Measurements from ENCODE around the gene MYL5.
A peak's percentile ranks its signal among the peaks of the same experiment; 100 is the strongest.
"Not testable (repeated sequence)": the region's sequence is repeated elsewhere in the genome, so short reads cannot be mapped to it uniquely, and the experiment has no call there.

The MYL5 gene

DNA sequence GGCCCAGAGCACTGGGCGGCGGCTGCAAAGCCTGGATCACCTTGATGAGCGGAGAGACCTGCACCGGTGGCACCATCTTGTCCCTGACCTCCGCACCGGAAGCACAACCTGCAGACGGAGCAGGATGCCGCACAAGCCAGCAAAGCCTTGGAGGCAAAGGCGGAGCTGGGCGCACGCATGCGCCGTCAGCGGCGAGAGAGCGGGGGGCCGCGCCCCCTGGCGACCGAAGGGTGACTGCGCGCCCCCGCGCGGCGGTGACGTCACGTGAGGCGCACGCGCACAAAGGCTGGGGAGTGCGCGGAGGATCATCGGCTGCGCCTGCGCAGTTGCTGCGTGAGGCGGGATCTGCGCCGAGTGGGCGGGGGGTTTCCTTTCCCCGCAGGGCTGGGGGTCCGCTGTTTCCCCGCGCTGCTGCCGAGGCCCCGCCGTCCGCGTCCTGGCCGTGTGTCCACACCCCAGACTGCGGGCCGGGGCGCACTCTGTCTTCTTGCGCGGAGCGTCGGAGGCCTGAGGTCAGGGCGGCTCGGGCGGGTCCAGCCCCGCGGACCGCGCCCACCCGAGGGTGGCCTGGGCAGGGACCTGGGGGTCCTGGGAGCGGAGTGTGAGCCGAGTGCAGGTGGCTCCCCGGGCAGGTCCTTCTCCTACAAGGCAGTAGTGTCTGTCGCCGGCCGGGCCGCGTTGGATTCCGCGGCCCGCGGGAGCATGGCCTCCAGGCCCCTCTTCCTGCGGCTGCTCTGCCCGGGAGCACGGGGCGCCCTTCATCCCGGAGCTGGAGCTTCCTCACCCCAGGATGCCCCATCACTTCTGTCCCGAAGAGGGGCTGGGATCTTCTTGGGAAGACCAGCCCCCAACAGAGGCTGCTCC is at the start of gene MYL5, which contains the start of gene ATP5ME:
Gene MYL5, plus strand, starts transcription at position 371 of the 864 bp plus-strand sequence. CDS start 3,485 bp downstream, outside the sequence.
Gene ATP5ME, minus strand, starts transcription at position 105 of the 864 bp plus-strand sequence. Its CDS starts 29 bp downstream, at position 76.
- DNase-seq (ENCODE audit: low spot score) = peak; percentile 97

DNA sequence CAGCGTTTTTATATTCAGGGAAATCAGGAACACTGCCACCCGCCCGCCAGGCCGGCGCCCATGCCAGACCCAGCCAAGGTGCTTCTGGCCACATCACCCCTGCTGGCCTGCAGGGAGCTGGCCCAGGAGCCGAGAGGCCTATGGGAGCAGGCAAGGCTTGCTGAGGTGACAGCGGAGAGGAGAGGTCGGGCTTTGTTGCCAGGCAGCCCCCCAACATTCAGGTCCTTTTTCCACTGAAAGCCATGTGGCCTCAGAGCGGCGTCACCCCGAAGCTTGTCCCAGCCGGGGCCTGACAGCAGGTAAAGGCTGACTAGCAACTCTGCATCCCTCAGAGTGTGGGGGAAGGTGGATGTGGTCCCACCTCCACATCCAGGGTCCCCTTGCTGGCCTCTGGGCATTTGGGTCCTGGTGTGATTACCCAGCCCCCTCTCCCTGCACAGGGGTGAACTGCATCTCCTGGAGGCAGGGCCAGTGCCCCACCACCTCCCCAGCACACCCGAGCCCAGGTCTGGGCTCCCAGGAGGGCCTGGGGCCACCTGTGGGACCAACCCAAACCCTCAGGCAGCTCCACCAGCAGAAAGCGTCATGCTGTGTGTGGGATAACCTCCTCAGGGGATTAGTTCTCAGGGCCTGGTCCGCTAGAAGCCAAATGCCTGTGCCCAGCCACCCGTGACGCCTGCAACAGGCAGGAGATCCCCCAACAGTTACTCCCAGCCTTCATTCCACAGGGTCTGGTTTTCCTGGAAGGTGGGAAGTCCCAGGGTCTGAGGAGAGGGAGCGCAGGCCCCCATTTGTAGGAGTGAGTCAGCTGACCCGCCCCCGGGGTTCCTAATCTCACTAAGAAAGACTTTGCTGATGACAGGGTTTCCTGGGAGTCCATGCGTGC is 49.4 kb upstream of the MYL5 start, which contains the start of gene PDE6B:
Gene PDE6B, plus strand, starts transcription at position 869 of the 886 bp plus-strand sequence. CDS start 54 bp downstream, outside the sequence.
- DNase-seq (ENCODE audit: low spot score) = no peak

DNA sequence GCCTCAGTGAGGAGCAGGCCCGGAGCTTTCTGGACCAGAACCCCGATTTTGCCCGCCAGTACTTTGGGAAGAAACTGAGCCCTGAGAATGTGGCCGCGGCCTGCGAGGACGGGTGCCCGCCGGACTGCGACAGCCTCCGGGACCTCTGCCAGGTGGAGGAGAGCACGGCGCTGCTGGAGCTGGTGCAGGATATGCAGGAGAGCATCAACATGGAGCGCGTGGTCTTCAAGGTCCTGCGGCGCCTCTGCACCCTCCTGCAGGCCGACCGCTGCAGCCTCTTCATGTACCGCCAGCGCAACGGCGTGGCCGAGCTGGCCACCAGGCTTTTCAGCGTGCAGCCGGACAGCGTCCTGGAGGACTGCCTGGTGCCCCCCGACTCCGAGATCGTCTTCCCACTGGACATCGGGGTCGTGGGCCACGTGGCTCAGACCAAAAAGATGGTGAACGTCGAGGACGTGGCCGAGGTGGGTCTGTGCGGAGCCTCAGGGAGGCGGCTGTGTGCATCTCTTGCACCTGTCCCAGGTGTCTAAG is 48.6 kb upstream of the MYL5 start:
- DNase-seq (ENCODE audit: low spot score) = no peak

DNA sequence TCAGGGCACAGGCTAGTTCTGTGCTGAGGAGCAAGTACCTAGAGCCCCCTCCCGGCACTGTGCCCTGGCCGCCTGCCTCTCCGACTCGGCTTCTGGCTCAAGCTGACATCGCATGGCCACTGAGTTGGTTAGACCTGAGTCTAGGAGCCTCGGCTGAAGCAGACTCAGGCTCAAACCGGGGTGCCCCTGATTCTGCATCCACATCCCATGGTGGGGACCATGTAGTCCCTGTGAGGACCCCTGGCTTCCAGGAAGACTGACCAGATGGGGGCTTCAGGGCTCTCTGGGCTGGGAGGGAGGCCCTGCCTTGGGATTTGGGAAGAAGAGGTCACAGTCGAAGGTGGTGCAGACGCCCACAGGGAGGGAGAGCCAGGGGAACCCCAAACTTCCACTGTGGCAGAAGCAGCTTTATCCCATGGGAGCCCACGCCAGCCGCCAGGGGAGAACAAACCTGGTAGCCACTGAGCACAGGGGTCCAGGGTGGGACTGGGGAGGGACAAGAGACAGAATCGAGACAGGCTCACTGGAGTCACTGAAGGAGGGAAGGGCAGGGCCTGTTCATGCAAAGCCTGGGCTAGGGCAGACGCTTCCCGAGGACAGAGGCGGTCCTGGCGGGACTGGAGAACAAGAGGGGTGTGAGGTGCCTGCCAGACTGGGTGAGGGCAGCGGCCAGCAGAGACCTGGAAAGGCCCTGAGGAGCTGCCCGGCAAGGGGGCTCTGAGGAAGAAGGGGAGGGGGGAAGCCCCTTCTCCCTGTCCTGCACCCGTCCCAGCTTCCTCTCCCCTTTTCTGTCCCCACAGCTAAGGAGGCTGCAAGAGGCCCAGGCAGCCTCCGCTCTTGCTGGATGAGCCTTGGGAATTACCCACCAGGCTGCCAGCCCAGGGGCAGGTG is 47.9 kb upstream of the MYL5 start:
- DNase-seq (ENCODE audit: low spot score) = no peak

- DNase-seq (ENCODE audit: low spot score) = no peak
These were observed 46.8 kb upstream of the MYL5 start for GRCh38 chr4:627347-628125.

DNA sequence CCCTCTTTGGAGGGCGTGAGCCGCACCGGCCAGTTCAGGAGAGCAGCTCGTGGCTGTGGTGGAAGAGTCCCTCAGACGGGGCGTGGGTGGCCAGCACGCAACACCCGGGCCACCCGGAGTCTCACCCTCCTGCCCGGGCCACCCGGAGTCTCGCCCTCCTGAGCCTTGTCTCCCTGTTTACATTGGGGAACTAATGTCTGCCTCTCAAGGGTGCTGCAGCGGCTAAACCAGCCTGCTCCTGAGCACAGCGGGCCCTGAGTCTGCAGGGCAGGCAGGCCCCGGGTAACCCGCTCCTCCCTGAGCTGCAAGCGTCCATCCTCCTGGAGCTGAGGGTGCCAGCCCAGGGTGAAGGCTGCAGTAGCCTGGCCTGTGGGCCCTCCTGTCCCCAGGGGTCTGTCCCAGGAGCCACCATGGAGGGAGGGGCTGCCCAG is 46.0 kb upstream of the MYL5 start:
- DNase-seq (ENCODE audit: low spot score) = no peak

DNA sequence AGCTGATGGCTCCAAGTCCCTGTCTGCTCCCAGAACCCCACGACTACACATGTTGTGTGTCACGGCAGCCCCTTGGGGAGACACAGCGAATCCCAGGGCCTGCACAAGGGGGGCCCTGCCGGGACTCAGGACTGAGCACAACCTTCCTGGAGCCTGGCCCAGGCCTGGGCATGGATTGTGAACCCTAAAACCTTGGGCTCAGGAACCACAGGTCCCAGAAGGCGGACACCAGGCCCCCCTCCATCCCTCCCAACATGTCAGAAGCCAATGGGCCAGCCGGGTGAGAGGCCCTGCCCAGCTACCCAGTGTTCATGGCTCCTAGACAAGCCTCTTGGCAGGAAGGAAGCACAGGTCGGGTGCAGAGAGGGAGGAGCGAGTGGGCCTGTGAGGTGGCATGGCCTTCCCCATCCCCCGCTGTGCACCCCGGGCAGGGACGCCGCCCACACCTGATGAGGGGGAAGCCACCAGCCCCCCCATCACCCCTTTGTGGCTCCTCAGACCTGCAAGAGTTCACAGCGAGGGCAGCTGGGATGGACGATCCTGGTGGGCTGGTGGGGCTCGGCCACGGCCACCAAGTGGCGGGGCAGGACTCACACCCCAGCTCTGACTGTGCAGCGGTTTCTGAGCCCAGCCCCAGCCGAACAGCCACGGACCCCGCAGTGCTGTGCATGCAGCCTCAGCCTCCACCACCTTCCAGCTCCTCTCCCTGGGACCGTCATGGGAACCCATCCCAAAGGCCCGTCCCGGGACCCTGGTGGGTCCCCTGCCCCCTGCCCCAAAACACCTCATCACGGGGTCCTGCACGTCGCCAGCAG is 45.3 kb upstream of the MYL5 start:
- no peak for DNase-seq (ENCODE audit: low spot score)

GRCh38 chr4:629636-629914 is 44.8 kb upstream of the MYL5 start:
- no peak for DNase-seq (ENCODE audit: low spot score)

GRCh38 chr4:629915-630641 is 44.3 kb upstream of the MYL5 start:
- no peak for DNase-seq (ENCODE audit: low spot score)

DNA sequence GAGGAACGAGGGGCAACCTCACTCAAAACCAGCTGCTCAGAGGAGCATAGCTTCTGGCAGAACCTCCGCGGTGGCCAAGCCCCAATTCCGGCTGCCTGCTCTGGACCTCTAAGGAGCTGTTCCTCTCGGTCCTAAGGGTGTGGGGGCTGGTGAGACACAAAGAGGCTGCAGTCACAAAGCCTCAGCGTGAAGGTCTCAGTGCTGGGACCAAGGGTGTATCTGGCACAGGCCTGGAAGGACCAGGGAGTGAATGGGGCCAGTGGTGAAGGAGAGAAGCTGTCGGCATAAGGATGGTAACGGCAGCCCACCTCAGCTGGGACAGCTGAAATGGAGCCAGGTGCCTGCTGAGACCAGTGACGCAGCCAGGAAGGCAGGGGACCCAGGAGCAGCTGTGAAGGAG is 43.7 kb upstream of the MYL5 start:
- DNase-seq (ENCODE audit: low spot score) = no peak

DNA sequence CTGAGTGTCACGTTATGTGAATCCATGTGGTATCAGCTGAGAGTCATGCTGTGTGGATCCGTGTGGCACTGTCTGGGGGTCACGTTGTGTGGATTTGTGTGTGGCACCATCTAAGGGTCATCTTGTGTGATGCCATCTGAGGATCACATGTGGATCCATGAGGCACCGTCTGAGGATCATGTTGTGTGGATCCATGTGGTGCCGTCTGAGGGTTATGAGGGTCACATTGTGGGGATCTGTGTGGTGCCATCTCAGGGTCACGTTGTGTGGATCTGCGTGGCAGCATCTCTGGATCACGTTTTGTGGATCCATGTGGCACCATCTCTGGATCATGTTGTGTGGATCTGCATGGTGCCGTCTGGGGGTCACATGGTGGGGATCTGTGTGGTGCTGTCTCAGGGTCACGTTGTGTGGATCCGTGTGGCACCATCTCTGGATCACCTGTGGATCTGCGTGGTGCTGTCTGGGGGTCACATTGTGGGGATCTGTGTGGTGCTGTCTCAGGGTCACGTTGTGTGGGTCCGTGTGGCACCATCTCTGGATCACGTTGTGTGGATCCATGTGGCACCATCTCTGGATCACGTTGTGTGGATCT is 42.0 kb upstream of the MYL5 start:
- no peak for DNase-seq (ENCODE audit: low spot score)

GRCh38 chr4:632926-633325 is 41.4 kb upstream of the MYL5 start:
- no peak for DNase-seq (ENCODE audit: low spot score)

DNA sequence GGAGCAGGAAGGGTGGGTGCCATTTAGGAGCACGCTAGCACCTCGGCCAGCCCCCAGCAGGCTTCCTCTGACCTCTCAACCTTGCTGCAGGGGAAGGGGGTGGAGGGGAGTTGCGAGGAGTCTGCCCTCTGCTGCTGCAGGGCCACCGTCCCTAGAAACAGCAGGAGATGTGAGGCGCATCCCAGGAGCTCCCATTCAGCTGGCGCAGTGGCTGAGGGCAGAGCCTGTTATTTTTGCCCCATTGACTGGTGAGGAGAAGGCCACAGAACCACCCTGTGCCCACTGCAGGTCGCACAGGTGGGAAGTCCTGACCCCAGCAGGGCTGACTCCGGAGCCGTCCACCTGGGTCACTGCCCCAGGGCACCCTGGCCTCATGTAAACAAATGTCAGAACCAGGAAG is 40.9 kb upstream of the MYL5 start:
- DNase-seq (ENCODE audit: low spot score) = no peak

DNA sequence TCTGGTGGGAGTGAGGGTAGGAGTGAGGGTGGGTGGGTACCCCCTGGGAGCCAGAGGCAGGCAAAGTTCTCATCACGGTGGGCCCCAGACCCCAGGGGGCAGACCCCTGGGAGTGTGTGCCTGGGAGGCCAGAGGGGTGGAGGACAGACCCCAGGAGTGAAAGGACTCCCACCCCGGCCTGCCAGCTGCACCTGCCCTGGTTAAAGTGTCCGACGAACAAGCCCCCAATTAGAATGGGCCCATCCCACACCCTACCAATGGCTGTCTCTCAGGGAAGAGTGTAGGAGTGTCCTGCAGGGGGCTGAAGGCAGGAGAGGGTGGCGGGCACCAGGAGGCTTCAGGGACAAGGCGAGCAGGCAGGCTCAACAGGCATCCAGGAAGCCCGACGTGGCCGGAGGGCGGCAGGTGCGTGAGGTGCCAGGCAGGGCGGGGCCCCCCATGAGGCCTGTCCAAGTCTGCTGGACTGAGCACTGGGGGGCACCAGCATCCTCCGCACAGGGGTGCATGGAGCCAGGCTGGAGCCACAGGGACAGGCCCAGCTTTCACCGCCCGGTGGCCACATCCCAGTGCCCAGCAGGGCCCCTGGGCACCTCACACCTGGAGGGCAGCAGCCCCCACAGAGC is 40.3 kb upstream of the MYL5 start:
- DNase-seq (ENCODE audit: low spot score) = no peak

DNA sequence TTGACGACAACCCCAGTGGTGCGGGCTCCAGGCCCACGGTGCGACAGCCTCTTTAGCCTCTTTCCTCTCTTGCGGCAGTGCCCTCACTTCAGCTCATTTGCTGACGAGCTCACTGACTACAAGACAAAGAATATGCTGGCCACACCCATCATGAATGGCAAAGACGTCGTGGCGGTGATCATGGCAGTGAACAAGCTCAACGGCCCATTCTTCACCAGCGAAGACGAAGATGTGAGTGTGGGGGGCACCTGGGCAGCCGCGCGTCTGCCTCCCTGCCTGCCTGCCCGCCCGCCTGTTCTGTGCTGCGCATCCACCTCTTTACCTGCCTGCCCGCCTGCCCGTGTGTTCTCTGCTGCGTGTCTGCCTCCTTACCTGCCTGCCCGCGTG is 39.8 kb upstream of the MYL5 start:
- DNase-seq (ENCODE audit: low spot score) = no peak

DNA sequence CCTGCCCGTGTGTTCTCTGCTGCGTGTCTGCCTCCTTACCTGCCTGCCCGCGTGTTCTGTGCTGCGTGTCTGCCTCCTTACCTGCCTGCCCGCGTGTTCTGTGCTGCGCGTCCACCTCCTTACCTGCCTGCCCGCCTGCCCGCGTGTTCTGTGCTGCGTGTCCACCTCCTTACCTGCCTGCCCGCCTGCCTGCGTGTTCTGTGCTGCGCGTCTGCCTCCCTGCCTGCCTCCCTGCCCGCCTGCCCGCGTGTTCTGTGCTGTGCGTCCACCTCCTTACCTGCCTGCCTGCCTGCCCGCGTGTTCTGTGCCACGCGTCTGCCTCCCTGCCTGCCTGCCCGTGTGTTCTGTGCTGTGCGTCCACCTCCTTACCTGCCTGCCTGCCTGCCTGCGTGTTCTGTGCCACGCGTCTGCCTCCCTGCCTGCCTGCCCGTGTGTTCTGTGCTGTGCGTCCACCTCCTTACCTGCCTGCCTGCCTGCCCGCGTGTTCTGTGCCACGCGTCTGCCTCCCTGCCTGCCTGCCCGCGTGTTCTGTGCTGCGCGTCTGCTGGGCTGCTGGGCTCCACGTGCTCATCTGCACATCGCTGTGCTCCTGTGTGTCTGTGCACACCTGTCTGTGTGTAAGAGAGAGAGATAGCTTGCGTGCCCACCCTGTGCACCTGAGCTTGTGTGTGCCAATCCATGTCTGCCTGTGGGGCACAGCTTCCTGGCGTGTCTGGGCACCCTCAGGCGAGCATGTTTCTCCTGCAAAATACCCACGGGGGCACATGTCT is 39.1 kb upstream of the MYL5 start:
- not testable (repeated sequence) for DNase-seq (ENCODE audit: low spot score)

DNA sequence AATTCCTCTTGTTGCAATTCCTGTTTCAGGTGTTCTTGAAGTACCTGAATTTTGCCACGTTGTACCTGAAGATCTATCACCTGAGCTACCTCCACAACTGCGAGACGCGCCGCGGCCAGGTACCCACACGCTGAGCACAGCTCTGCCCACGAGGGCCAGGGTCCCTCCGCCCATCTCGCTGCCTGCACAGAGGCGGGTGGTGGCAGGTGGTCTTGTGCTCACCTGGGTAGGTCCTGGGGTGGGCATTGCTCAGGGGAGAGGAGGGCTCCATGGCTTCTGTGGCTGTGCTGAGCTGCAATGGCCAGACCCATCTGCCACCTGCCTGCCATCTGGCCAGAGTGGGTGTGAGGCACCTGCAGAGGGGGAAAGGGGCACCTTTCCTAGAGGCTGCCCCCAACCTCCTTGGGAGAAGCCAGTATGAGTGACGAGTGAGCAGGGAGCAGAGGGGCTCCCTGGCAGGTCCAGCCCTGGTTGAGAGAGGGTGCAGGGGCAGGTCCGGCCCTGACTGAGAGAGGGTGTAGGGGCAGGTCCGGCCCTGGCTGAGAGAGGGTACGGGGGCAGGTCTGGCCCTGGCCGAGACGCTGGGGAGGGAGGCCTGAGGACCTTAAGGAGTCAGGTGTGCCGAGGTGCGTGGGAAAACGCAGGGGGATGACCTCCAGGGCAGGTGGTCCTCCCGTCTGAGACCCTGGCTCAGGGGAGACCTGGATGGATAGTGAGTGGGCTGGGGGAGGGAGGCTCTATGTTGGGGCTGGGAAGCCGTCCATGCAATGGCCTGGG is 38.3 kb upstream of the MYL5 start:
- no peak for DNase-seq (ENCODE audit: low spot score)
